ENCODE measurements around the gene MACIR.

MACIR gene

DNA sequence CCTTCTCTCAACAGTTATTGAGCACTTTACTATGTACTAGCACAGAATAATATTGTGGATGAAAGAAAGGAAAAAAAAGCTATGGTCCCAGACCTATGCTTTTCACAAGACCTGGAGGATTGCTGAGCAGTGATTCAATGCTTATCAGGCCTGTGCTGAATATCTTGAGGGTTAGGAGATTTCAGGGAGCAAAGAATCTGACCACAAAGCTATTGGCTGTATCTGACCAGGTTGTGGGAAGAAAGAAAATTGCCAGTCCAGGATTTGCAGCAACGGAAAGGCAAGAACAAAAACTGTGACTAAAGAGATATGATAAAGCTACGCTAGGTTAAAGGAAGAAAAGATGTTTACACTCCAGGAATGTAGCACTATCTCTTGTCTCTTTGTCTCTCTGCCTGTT is 14.9 kb upstream of the MACIR start:
- ChIA-PET CTCF (interaction anchor here (2.1 kb wide), 1 partner anchor 19 kb away, joined by 10 read pairs; no protein-coding TSS in a partner anchor), POLR2A (no interaction called here)
- TF ChIP-seq, protein P1, sequence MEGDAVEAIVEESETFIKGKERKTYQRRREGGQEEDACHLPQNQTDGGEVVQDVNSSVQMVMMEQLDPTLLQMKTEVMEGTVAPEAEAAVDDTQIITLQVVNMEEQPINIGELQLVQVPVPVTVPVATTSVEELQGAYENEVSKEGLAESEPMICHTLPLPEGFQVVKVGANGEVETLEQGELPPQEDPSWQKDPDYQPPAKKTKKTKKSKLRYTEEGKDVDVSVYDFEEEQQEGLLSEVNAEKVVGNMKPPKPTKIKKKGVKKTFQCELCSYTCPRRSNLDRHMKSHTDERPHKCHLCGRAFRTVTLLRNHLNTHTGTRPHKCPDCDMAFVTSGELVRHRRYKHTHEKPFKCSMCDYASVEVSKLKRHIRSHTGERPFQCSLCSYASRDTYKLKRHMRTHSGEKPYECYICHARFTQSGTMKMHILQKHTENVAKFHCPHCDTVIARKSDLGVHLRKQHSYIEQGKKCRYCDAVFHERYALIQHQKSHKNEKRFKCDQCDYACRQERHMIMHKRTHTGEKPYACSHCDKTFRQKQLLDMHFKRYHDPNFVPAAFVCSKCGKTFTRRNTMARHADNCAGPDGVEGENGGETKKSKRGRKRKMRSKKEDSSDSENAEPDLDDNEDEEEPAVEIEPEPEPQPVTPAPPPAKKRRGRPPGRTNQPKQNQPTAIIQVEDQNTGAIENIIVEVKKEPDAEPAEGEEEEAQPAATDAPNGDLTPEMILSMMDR (IDR thresholded peaks at IDR 0.05; ENCODE audit: control extremely low read depth, extremely low read depth, low read depth, missing control alignments), result no peak
- no peak for DNase-seq (ENCODE audit: extremely low spot score)

DNA sequence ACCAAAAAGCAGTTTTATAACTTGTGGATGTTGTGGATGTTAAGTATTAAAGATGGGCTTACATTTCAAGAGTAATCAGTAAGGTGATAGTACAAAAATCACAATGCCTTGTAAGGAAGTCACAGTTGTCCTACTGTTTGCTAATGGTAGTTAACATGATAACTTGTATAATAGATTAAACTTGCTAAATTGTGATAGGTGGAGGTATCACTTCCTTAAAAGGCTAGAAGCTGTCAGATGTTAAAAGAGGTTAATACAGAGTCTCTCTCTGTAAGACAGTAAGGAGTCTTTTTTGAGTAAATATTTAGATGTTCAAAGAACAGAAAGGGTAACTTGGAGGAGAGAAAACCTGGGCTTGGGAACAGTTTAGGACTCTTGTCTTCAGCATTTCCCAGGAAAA is 14.2 kb upstream of the MACIR start:
- ChIA-PET POLR2A (no interaction called here), CTCF (no interaction called here)
- no peak for DNase-seq (ENCODE audit: extremely low spot score)
- TF ChIP-seq, protein P1 (IDR thresholded peaks at IDR 0.05; ENCODE audit: control extremely low read depth, extremely low read depth, low read depth, missing control alignments), result no peak

DNA sequence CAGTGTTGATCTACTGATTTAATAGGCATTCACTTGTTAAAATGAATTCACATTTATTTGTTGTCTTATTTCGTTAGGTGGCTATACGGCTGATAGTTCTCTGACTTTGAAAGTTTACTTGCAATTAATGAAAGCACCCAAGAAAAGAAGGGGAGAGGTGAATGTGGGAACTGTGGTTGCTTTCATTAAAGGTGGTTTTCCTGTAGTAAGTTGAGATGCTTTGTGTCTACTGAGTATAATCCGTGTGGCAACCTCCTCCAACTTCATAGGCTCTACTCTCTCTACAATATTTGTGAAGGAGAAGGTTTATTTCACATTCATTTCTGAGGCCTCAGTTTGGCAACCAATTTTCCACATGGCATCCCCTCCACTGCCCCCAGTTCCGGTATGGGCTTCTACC is 12.8 kb upstream of the MACIR start:
- TF ChIP-seq, protein P1 (IDR thresholded peaks at IDR 0.05; ENCODE audit: control extremely low read depth, extremely low read depth, low read depth, missing control alignments), result no peak
- ChIA-PET POLR2A (no interaction called here), CTCF (interaction anchor here (1.7 kb wide), 1 partner anchor 230 kb away, joined by 3 read pairs; no protein-coding TSS in a partner anchor)
- no peak for DNase-seq (ENCODE audit: extremely low spot score)

DNA sequence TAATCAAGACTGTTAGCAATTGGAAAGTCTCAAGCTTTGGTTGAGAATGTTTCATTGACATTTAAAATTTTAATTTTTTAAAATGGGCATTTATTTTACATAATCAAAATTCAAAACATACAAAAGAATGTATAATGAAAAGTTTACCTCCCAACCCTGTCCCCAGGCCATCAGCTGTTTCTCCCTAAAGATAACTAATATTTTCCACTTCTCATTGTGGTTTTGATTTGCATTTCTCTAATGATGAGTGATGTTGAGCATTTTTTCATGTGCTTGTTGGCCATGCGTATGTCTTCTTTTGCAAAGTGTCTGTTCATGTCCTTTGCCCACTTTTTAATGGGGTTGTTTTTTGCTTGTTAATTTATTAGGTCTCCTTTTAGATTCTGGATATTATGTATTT is 11.4 kb upstream of the MACIR start:
- DNase-seq (ENCODE audit: extremely low spot score), result no peak
- ChIA-PET POLR2A (no interaction called here), CTCF (interaction anchor here (1.7 kb wide), 1 partner anchor 229 kb away, joined by 3 read pairs; no protein-coding TSS in a partner anchor)
- TF ChIP-seq, protein P1 (IDR thresholded peaks at IDR 0.05; ENCODE audit: control extremely low read depth, extremely low read depth, low read depth, missing control alignments), result no peak

DNA sequence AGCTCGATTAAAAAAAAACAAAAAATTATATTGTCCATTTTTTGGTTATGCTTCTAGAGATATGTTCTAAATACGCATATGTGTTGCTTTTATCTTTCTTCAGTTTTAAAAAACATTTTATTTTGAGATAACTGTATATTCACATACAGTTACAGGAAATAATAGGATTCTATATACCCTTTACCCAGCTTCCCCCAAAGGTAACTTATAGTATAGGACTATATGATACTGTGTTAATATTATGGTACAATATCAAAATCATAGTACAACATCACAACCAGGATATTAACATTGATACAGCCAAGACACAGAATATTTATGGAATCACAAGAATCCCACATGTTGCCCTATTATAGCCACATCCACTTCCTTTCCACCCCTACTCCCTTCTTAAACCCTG is 9.5 kb upstream of the MACIR start:
- POLR2A ChIA-PET, result no interaction called here
- TF ChIP-seq, protein P1 (IDR thresholded peaks at IDR 0.05; ENCODE audit: control extremely low read depth, extremely low read depth, low read depth, missing control alignments), result no peak
- no peak for DNase-seq (ENCODE audit: extremely low spot score)
- CTCF ChIA-PET, result interaction anchor here (0.6 kb wide), 1 partner anchor 36 kb away, joined by 3 read pairs; no protein-coding TSS in a partner anchor

DNA sequence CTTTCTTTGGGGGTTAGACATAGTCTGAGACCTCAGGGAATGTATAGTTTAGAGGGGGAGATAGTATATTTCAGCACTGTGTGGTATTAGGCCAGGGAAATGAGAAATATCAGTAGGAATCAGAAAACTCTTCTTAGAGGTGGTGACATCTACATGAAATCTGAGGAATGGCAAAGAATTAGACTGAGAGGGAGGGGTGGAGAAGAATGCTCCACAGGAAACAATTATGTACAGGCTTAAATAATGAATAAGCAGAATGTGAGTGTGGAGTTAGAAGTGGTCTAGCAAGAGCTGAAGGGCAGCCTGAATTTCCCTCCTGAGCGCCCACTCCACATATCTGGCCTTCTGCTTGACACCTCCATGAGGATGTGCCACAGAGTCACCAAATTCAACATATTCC is 3.6 kb upstream of the MACIR start:
- DNase-seq (ENCODE audit: extremely low spot score), result no peak
- CTCF ChIA-PET, result no interaction called here
- TF ChIP-seq, protein P1 (IDR thresholded peaks at IDR 0.05; ENCODE audit: control extremely low read depth, extremely low read depth, low read depth, missing control alignments), result no peak
- POLR2A ChIA-PET, result no interaction called here

DNA sequence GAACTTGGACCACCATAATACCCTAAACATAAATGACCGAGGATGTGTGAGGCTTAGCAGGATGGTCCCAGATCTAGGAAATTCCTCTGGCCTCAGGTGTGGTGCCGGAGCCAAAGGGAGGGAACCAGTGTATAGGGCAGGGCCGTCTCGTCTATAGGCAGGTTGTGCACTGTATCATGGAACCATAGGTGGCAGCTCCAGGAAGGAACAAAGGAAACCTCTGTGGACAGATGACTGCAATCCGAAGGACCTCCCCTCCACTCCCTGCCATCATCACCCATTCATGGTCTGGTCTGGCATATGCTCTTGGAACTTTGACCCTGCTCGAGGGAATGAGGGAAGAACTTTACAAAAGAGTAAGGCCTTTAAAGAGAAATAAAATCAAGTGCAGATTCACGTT is 2.9 kb upstream of the MACIR start:
- CTCF ChIA-PET, result interaction anchor here (1.3 to 1.8 kb wide), 2 partner anchors 32 to 41 kb away, joined by 3 to 7 read pairs; no protein-coding TSS in a partner anchor
- POLR2A ChIA-PET, result no interaction called here
- TF ChIP-seq, protein P1 (IDR thresholded peaks at IDR 0.05; ENCODE audit: control extremely low read depth, extremely low read depth, low read depth, missing control alignments), result no peak
- DNase-seq (ENCODE audit: extremely low spot score), result no peak

Measured in GM10248 (cell line).